Sigmoid colon (tissue), 7 donors: ENCODE results near the gene LDLRAD4. TPM values are rescaled to one million over a fixed set of nuclear protein-coding genes. Genes with fewer than 3 reads are reported as not detected.
"Not testable (repeated sequence)": the region's sequence is repeated elsewhere in the genome, so short reads cannot be mapped to it uniquely, and the experiment has no call there.

Experiments used
- DNase-seq: peaks from one replicate; pipeline ENCODE4 v3.0.0-alpha.2; 2019
- H3K27ac ChIP-seq, 4 donors: fragments of 200-600 bp; sonication (generic); one replicate each; pipeline ENCODE4 v1.5.1; 2016 to 2019; ENCODE audit warnings: mild to moderate bottlenecking in 1 of 4
- H3K27me3 ChIP-seq, 3 donors: fragments of 200-600 bp; sonication (generic); one replicate each; pipeline ENCODE4 v1.5.1; 2019; ENCODE audit warnings: mild to moderate bottlenecking in 1 of 3
- H3K36me3 ChIP-seq, 4 donors: fragments of 200-600 bp; sonication (generic); one replicate each; pipeline ENCODE4 v1.5.1; 2016 to 2019
- H3K4me1 ChIP-seq, 4 donors: fragments of 200-600 bp; sonication (generic); one replicate each; pipeline ENCODE4 v1.5.1; 2017 to 2019
- H3K4me3 ChIP-seq, 4 donors: fragments of 200-600 bp; sonication (generic); one replicate each; pipeline ENCODE4 v1.5.1; 2017 to 2019; ENCODE audit warnings: mild to moderate bottlenecking in 2 of 4, moderate library complexity in 1 of 4
- H3K9me3 ChIP-seq, 4 donors: fragments of 200-600 bp in 3 of 4; sonication (generic) in 3 of 4; one replicate each; pipeline versions ENCODE4 v1.5.1 to v1.6.1; 2013 to 2019
- EP300 ChIP-seq, 4 donors: sonication (generic); formaldehyde crosslinking; IDR thresholded peaks; one replicate each; pipeline ENCODE4 v1.6.1; 2017; ENCODE audit warnings: antibody characterized with exemption in 4 of 4
- POLR2A ChIP-seq, 2 donors: fragments of 450-650 bp; IDR thresholded peaks; one replicate each; pipeline ENCODE4 v1.6.1; 2016; ENCODE audit warnings: antibody characterized with exemption in 2 of 2, mild to moderate bottlenecking in 2 of 2, moderate library complexity in 2 of 2
- POLR2AphosphoS5 ChIP-seq, 4 donors: sonication (generic); formaldehyde crosslinking; IDR thresholded peaks; one replicate each; pipeline ENCODE4 v1.6.1; 2017; ENCODE audit warnings: antibody characterized with exemption in 4 of 4
- WGBS, 2 donors: extraction: QIAGEN DNeasy Blood & Tissue Kit; methylation state at CpG; one replicate each; pipeline ENCODE4 v1.1.7; 2013; 5-methylcytosine and 5-hydroxymethylcytosine counted together
- intact Hi-C: fragments of 100-400 bp; cut with DNase I; formaldehyde crosslinking; loops from one replicate; pipeline ENCODE4 v1.15.1; 2023
- polyA plus RNA-seq, 3 donors: library from polyadenylated mRNA; stranded (reverse); fragments of 200-250 nt; gene quantifications; one replicate each; pipeline ENCODE4 v1.2.3, GENCODE V29; 2013
- total RNA-seq, 4 donors: library from RNA; depleted of rRNA; stranded (reverse); fragments of >200 nt; gene quantifications; one replicate each; pipeline ENCODE4 v1.1.0, GENCODE V29; 2016
- TF ChIP-seq, protein P1 (sequence below), 4 experiments: fragments of 450-650 bp in 3 of 4; fragments of 200-600 bp in 1 of 4; IDR thresholded peaks; one replicate each; pipeline ENCODE4 v1.5.1; 2016 to 2019; ENCODE audit warnings: antibody characterized with exemption in 4 of 4, mild to moderate bottlenecking in 3 of 4, moderate library complexity in 2 of 4
- donor health status: healthy with polysubstance abuse.
- donor health status: Bipolar disorder and iron deficiency.
- donor health status: healthy.

The LDLRAD4 gene
- total and polyA plus RNA-seq, 7 donors = 1.2 to 28.2 (median 17.2) TPM

DNA sequence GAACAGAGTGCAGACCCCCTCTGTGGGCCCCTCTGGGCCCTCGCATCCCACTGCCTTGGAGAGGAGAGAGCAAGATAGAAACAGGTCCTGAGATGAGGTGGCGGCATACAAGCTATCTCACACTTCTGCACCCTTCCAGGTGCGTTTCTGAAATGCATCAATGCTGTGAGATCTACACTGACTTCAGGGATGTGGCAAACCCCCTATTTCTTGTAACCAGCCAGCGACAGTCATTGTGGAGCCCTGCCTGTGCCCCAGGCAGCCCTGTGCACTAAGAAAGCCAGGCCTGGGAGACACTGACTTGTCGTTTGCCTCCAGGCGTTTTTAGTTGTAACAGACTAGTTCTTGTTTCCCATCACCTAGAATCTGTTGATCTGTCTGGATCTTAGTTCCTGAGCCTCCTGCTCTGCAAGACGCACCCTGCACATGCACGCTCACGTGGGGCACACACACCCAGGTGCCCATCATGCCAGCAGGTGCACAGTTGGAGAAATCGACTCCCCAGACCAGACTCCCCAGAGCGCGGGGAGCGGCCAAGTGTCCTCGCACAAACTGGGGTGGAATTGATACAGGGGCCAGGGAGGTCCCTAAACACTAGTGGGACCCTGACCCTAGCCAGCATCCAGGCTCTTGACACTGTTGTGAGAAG, 269.8 kb downstream of the LDLRAD4 start:
- intact Hi-C loops = no loop called here
- WGBS, 2 donors = 95 to 96% methylated on average over 14 of the region's 14 CpGs
- peaks cover 0 to 28% (median 12%) of the 10 kb centered on the region in 4 donors for H3K4me1 ChIP-seq
- DNase-seq = no peak
- no peaks in the 10 kb centered on the region for H3K27me3 ChIP-seq
- no peak for TF ChIP-seq POLR2AphosphoS5 (IDR thresholded peaks at IDR 0.05)
- no peak for TF ChIP-seq EP300 (IDR thresholded peaks at IDR 0.05)
- TF ChIP-seq, protein P1, sequence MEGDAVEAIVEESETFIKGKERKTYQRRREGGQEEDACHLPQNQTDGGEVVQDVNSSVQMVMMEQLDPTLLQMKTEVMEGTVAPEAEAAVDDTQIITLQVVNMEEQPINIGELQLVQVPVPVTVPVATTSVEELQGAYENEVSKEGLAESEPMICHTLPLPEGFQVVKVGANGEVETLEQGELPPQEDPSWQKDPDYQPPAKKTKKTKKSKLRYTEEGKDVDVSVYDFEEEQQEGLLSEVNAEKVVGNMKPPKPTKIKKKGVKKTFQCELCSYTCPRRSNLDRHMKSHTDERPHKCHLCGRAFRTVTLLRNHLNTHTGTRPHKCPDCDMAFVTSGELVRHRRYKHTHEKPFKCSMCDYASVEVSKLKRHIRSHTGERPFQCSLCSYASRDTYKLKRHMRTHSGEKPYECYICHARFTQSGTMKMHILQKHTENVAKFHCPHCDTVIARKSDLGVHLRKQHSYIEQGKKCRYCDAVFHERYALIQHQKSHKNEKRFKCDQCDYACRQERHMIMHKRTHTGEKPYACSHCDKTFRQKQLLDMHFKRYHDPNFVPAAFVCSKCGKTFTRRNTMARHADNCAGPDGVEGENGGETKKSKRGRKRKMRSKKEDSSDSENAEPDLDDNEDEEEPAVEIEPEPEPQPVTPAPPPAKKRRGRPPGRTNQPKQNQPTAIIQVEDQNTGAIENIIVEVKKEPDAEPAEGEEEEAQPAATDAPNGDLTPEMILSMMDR (IDR thresholded peaks at IDR 0.05) = no peak
- no peak for TF ChIP-seq POLR2A (IDR thresholded peaks at IDR 0.05)
- no peak overlapping the region for H3K27ac ChIP-seq
- no peaks in the 10 kb centered on the region for H3K9me3 ChIP-seq
- H3K36me3 ChIP-seq = no peaks in the 10 kb centered on the region
- H3K4me3 ChIP-seq = no peak overlapping the region

DNA sequence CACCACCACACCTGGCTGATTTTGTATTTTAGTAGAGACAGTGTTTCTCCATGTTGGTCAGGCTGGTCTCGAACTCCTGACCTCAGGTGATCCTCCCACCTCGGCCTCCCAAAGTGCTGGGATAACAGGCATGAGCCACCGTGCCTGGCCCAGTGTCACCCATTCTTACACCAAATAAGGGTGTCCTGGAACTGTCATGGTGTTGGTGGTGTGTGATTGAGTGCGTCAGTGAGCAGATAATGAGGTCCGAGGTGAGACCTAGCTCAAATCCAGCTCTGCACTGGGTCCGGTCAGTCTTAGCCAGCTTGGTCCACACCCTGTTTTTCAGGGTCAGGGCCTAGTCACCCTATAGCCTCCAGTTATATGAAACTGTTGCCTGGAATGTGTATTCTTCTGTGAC, 270.7 kb downstream of the LDLRAD4 start:
- DNase-seq, H3K4me3 ChIP-seq, intact Hi-C loops, H3K27me3 ChIP-seq, H3K27ac ChIP-seq, H3K36me3 ChIP-seq, H3K9me3 ChIP-seq: not testable (repeated sequence)
- H3K4me1 ChIP-seq = peaks cover 0 to 28% (median 12%) of the 10 kb centered on the region in 4 donors
- 79 to 94% methylated on average over 6 of the region's 6 CpGs for WGBS, 2 donors

DNA sequence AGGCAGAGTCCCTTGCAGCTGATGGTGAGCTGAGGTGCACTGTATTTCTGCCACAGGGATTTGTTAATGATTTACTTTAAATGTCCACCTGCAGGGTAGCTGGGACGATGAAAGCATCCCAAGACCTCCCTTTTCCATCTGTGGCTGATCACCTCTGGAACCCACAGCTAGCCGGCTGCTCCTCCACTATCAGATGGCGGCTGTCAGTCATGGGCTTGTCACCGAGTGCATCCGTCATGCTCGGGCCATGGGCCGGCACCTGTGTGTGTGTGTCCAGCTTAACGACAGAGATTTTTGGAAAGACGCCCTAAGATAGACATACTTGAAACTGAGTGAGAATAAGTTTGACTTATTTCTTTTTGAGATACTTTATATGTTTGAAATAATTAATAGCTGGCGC, 272.6 kb downstream of the LDLRAD4 start:
- Histone ChIP-seq H3K27me3 (no peaks in the 10 kb centered on the region), H3K27ac (no peak overlapping the region), H3K9me3 (no peaks in the 10 kb centered on the region), H3K4me1 (peaks cover 0 to 28% (median 9%) of the 10 kb centered on the region in 4 donors), H3K36me3 (no peaks in the 10 kb centered on the region), H3K4me3 (no peak overlapping the region)
- WGBS, 2 donors = 88 to 91% methylated on average over 10 of the region's 10 CpGs
- intact Hi-C loops = no loop called here
- DNase-seq = no peak
- TF ChIP-seq POLR2AphosphoS5 (IDR thresholded peaks at IDR 0.05) (no peak), POLR2A (IDR thresholded peaks at IDR 0.05) (no peak), EP300 (IDR thresholded peaks at IDR 0.05) (no peak)
- TF ChIP-seq, protein P1 (IDR thresholded peaks at IDR 0.05) = no peak

DNA sequence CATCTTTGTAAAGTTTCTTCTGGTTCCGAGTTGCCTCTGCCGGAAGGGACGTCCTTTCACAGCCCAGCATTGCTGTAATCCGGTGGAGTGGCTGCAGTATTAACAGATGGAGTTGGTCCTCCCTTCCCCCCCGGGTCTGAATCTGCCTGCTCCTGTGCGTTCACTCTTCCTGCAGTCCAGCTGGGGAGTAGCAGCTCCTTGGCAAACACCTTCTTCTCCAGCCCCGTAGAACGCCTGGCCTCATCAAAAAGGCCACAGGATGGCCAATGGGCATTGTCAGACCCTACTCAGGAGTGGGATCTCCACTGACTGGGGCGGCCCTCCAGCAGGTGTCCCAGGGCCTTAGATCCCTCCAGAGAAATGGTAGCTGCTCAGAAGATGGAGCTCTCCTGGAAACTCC, 273.8 kb downstream of the LDLRAD4 start:
- Histone ChIP-seq H3K4me3 (no peak overlapping the region), H3K4me1 (peaks cover 0 to 23% (median 5%) of the 10 kb centered on the region in 4 donors), H3K9me3 (no peaks in the 10 kb centered on the region), H3K36me3 (no peaks in the 10 kb centered on the region), H3K27me3 (no peaks in the 10 kb centered on the region), H3K27ac (no peak overlapping the region)
- TF ChIP-seq, protein P1 (IDR thresholded peaks at IDR 0.05) = no peak
- TF ChIP-seq POLR2AphosphoS5 (IDR thresholded peaks at IDR 0.05) (no peak), POLR2A (IDR thresholded peaks at IDR 0.05) (no peak), EP300 (IDR thresholded peaks at IDR 0.05) (no peak)
- intact Hi-C loops = no loop called here
- no peak for DNase-seq
- 96 to 97% methylated on average over 9 of the region's 9 CpGs for WGBS, 2 donors

DNA sequence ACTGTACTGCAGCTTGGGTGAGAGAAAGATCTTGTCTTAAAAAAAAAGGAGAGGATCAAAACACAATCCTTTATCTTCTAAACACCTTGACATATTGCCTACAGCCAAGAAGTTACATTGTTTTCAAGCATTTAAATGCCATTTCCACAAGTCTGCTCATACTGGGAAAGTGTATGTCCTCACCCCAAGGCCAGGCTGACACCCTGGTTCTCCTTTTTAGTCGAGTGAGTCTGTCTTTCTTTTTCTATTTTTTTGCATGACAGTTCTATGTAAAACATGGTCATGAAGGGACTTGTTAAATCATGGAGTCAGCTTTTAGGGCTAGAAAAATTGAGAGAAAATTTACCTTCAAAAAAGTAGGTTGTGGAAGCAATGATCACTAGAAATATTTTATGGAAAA, 274.5 kb downstream of the LDLRAD4 start:
- WGBS, 2 donors = 42 to 62% methylated on average over 1 of the region's 1 CpG
- Histone ChIP-seq H3K36me3 (peaks cover 0 to 6% (median 0%) of the 10 kb centered on the region in 4 donors), H3K4me1 (peaks cover 0 to 23% (median 5%) of the 10 kb centered on the region in 4 donors), H3K4me3 (no peak overlapping the region), H3K27me3 (no peaks in the 10 kb centered on the region), H3K27ac (no peak overlapping the region), H3K9me3 (no peaks in the 10 kb centered on the region)
- DNase-seq = no peak
- intact Hi-C loops = no loop called here
- TF ChIP-seq, protein P1 (IDR thresholded peaks at IDR 0.05) = no peak
- TF ChIP-seq POLR2AphosphoS5 (IDR thresholded peaks at IDR 0.05) = no peak
- no peak for TF ChIP-seq EP300 (IDR thresholded peaks at IDR 0.05)
- TF ChIP-seq POLR2A (IDR thresholded peaks at IDR 0.05) = no peak
